ENCODE measurements around the gene PCGF2. TPM values are rescaled to one million over a fixed set of nuclear protein-coding genes. Genes with fewer than 3 reads are reported as not detected.

The PCGF2 gene
- total RNA-seq, 1 donor from 2014 or later: 79.4 TPM

DNA sequence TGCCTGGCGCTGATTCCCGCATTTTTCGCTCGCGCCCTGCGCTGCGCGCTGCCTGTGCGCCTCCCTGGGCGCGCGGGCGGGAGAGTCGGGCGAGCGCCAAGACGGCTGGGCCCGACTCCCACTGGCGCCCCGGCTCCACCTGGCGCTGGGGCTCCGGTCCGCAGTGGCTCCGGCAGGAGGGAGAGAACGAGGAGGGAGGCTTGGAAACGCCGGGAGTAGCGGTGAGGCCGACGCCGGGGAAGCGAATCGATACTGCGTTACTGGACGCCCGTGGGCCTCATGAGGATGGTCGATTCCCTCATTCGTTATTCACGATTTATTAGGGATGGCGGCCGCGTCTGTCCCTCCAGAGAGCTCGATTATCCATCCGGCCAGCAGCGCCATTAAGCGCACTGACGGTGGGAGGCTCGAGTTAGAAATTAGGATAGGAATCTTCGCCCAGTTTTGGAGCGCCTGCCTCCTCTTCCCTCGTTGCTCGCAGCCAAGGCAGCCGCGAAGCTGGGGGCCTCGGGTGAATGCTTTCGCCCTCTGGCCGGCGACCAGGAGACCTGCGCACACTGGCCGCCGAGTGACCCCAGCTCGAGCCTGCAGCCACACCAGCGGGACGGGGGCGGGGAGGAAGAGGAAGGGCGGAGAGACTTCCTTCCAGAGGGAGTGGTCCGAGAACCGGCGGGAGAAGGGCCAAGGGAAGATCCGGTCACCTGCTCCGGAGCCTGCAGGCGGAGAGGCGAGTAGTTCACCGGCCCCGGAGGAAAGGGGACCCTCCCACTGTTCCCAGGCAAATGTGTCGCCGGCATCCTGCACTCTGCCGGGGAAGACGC, 1.3 kb upstream of the PCGF2 start:
- DNase-seq (ENCODE audit: low spot score): peak; percentile 59
- TF ChIP-seq, protein P1, sequence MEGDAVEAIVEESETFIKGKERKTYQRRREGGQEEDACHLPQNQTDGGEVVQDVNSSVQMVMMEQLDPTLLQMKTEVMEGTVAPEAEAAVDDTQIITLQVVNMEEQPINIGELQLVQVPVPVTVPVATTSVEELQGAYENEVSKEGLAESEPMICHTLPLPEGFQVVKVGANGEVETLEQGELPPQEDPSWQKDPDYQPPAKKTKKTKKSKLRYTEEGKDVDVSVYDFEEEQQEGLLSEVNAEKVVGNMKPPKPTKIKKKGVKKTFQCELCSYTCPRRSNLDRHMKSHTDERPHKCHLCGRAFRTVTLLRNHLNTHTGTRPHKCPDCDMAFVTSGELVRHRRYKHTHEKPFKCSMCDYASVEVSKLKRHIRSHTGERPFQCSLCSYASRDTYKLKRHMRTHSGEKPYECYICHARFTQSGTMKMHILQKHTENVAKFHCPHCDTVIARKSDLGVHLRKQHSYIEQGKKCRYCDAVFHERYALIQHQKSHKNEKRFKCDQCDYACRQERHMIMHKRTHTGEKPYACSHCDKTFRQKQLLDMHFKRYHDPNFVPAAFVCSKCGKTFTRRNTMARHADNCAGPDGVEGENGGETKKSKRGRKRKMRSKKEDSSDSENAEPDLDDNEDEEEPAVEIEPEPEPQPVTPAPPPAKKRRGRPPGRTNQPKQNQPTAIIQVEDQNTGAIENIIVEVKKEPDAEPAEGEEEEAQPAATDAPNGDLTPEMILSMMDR (IDR thresholded peaks at IDR 0.05; ENCODE audit: unreplicated experiment): no peak
- H3K4me3 Mint-ChIP-seq (ENCODE audit: unreplicated experiment): peak overlapping the region; percentile 98
- no peak overlapping the region for H3K27ac Mint-ChIP-seq (ENCODE audit: unreplicated experiment)
- H3K36me3 Mint-ChIP-seq (ENCODE audit: low read depth, unreplicated experiment): peaks cover 25% of the 10 kb centered on the region
- H3K27me3 Mint-ChIP-seq (ENCODE audit: unreplicated experiment): peaks cover 21% of the 10 kb centered on the region
- H3K9me3 Mint-ChIP-seq (ENCODE audit: unreplicated experiment): no peaks in the 10 kb centered on the region
- peaks cover 51% of the 10 kb centered on the region for H3K4me1 Mint-ChIP-seq (ENCODE audit: unreplicated experiment)

DNA sequence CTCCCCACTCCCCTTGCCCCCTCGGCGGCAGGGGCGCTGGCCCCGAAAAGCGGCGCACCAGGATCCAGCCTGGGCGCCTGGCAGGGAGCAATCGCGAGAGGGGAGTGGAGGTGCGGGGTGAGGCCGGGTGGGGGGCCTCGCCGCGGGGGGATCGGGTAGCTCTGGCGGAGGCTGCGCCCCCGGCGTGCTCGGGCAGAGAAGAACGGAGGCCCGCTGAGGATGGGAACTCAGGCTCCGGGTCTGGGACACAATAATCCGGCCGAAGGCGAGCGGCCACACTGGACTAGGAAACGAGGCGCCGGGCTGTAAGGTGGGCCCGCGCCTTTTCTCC, 721 bp upstream of the PCGF2 start:
- DNase-seq (ENCODE audit: low spot score): no peak
- peaks cover 49% of the 10 kb centered on the region for H3K4me1 Mint-ChIP-seq (ENCODE audit: unreplicated experiment)
- peaks cover 21% of the 10 kb centered on the region for H3K27me3 Mint-ChIP-seq (ENCODE audit: unreplicated experiment)
- H3K27ac Mint-ChIP-seq (ENCODE audit: unreplicated experiment): no peak overlapping the region
- no peaks in the 10 kb centered on the region for H3K9me3 Mint-ChIP-seq (ENCODE audit: unreplicated experiment)
- TF ChIP-seq, protein P1 (IDR thresholded peaks at IDR 0.05; ENCODE audit: unreplicated experiment): no peak
- no peak overlapping the region for H3K4me3 Mint-ChIP-seq (ENCODE audit: unreplicated experiment)
- H3K36me3 Mint-ChIP-seq (ENCODE audit: low read depth, unreplicated experiment): peaks cover 24% of the 10 kb centered on the region

DNA sequence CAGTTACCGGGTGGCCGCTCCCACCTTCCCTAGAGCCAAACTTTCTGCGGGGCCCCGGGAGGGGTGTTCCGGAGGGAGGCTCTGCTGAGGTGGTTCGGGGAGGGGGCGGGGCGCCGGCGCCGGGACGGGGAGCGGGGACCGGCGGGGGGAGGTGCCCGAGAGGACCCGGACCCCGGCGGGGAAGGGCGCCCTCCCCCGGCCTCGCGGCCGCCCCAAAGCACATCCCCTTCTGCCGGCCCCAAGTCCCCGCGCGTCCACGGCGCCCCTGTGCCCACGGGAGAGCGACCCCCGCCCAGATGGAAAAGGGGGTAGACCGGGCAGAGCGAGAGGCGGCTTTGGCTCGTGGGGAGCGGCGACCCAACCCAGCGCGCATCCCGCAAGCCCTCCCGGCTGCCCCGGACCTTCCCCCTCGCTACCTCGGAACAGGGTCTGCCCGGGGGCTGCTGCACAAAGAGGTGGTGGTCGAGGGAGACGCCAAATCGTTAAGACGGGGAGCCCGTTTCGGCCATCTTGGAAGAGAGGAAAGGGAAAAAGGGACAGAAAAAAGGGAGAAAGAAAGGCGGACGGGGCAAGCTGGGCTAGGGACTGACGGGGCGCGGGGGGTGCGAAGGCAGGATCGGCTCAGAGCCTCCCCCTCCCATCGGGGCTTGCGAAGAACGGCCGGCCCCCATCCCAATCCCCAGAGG, 530 bp downstream of the PCGF2 start:
- DNase-seq (ENCODE audit: low spot score): peak; percentile 55

DNA sequence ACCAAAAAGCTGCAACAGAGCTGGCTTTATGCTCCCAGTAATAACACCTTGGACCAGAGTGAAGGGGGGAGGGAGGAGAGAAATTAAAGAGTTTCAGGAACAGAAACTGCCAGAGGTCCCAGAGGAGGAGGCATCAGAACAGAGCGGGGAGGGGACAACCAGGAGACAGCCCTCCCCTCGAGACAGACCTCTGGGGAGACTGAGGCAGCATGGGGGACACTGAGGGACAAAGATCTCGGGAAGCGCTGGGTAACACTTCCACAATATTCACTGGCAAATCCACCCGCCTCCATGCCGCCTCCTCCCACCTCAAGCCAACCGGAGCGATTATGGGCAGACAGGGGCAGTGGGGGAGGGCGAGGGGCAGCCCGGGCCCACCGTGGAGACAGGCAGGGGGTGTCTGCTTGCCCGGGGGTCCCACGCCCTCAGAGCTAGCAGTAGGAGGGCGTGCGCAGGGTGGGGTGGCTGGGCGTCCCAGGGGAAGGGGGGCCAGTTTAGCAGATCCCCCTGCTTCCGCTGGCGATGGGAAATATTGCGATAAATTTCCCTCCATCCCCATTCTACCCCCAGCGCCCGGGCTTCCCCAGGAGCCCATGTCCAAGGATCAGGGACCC, 1.2 kb downstream of the PCGF2 start:
- H3K4me3 Mint-ChIP-seq (ENCODE audit: unreplicated experiment): peak overlapping the region; percentile 87
- peaks cover 25% of the 10 kb centered on the region for H3K36me3 Mint-ChIP-seq (ENCODE audit: low read depth, unreplicated experiment)
- peaks cover 20% of the 10 kb centered on the region for H3K27me3 Mint-ChIP-seq (ENCODE audit: unreplicated experiment)
- H3K4me1 Mint-ChIP-seq (ENCODE audit: unreplicated experiment): peaks cover 48% of the 10 kb centered on the region
- TF ChIP-seq, protein P1 (IDR thresholded peaks at IDR 0.05; ENCODE audit: unreplicated experiment): no peak
- no peak overlapping the region for H3K27ac Mint-ChIP-seq (ENCODE audit: unreplicated experiment)
- peak; percentile 41 for DNase-seq (ENCODE audit: low spot score)
- H3K9me3 Mint-ChIP-seq (ENCODE audit: unreplicated experiment): no peaks in the 10 kb centered on the region

More for the DNA sequence above, 530 bp downstream of the PCGF2 start:
- peaks cover 45% of the 10 kb centered on the region for H3K4me1 Mint-ChIP-seq (ENCODE audit: unreplicated experiment)
- no peaks in the 10 kb centered on the region for H3K9me3 Mint-ChIP-seq (ENCODE audit: unreplicated experiment)
- peaks cover 25% of the 10 kb centered on the region for H3K36me3 Mint-ChIP-seq (ENCODE audit: low read depth, unreplicated experiment)
- H3K27me3 Mint-ChIP-seq (ENCODE audit: unreplicated experiment): peaks cover 23% of the 10 kb centered on the region
- peak overlapping the region; percentile 93 for H3K4me3 Mint-ChIP-seq (ENCODE audit: unreplicated experiment)
- TF ChIP-seq, protein P1 (IDR thresholded peaks at IDR 0.05; ENCODE audit: unreplicated experiment): no peak
- H3K27ac Mint-ChIP-seq (ENCODE audit: unreplicated experiment): no peak overlapping the region

Data from endothelial cell (in vitro differentiated cells).